ENCODE measurements around the gene RAD9A. TPM values are rescaled to one million over a fixed set of nuclear protein-coding genes. Genes with fewer than 3 reads are reported as not detected.

Gene RAD9A
- total and polyA plus RNA-seq, 2 donors (not counting 1 experiment from before 2014, with no cell fraction given), result 3.5 to 3.8 TPM

- Histone ChIP-seq H3K79me2 (ENCODE audit: control insufficient read depth, insufficient read depth, low read length) (peaks cover 4% of the 10 kb centered on the region), H3K4me2 (ENCODE audit: extremely low read depth, insufficient read depth, low read length) (peak overlapping the region; percentile 91), H2AFZ (ENCODE audit: low read length) (no peak overlapping the region), H4K20me1 (ENCODE audit: control insufficient read depth, extremely low read depth, insufficient read depth, low read length) (no peaks in the 10 kb centered on the region), H3K4me1 (ENCODE audit: control insufficient read depth, extremely low read depth, insufficient read depth, low read length) (peaks cover 39% of the 10 kb centered on the region), H3K9me3 (ENCODE audit: control insufficient read depth, insufficient read depth, low read depth, low read length) (no peaks in the 10 kb centered on the region), H3K27ac (ENCODE audit: insufficient read depth, low read length) (peak overlapping the region; percentile 99), H3K4me3 (replicated peaks in 1 of 4; ENCODE audit: control extremely low read depth in 1 of 4, insufficient read depth in 1 of 4, low read depth in 3 of 4, low read length in 4 of 4) (peak overlapping the region; percentile 52 to 93 (median 78)), H3K27me3 (ENCODE audit: control insufficient read depth, insufficient read depth, low read length) (no peaks in the 10 kb centered on the region), H3K9ac (ENCODE audit: insufficient read depth, low read length) (peak overlapping the region; percentile 95), H3K36me3 (ENCODE audit: control insufficient read depth, insufficient read depth, low read length) (peaks cover 1% of the 10 kb centered on the region)
- TF ChIP-seq CTCF (conservative IDR thresholded peaks at IDR 0.05 in 1 of 2, IDR thresholded peaks at IDR 0.05 in 1 of 2; ENCODE audit: low read depth in 1 of 2, low read length in 2 of 2) (no peak), EZH2 (IDR thresholded peaks at IDR 0.05; ENCODE audit: low read length, missing control alignments) (no peak)
- DNase-seq (ENCODE audit: low read depth in 2 of 2), result no peak
Observed at GRCh38 chr11:67352546-67353316, 39.1 kb upstream of the RAD9A start.

GRCh38 chr11:67353317-67354074 is 38.3 kb upstream of the RAD9A start, which contains the start of gene POLD4:
POLD4 (minus strand) TSS chr11:67353546; CDS start chr11:67353399, 147 bp downstream.
- H4K20me1 ChIP-seq (ENCODE audit: control insufficient read depth, extremely low read depth, insufficient read depth, low read length), result no peaks in the 10 kb centered on the region
- peak within 1 kb of the TSS; percentile 91 for H3K4me2 ChIP-seq (ENCODE audit: extremely low read depth, insufficient read depth, low read length)
- peaks cover 4% of the 10 kb centered on the region for H3K79me2 ChIP-seq (ENCODE audit: control insufficient read depth, insufficient read depth, low read length)
- DNase-seq (ENCODE audit: low read depth in 2 of 2), result peak; percentile 93 to 95
- no peaks in the 10 kb centered on the region for H3K27me3 ChIP-seq (ENCODE audit: control insufficient read depth, insufficient read depth, low read length)
- TF ChIP-seq EZH2 (IDR thresholded peaks at IDR 0.05; ENCODE audit: low read length, missing control alignments) (no peak), CTCF (conservative IDR thresholded peaks at IDR 0.05 in 1 of 2, IDR thresholded peaks at IDR 0.05 in 1 of 2; ENCODE audit: low read depth in 1 of 2, low read length in 2 of 2) (no peak)
- H2AFZ ChIP-seq (ENCODE audit: low read length), result no peak within 1 kb of the TSS
- H3K4me3 ChIP-seq (replicated peaks in 1 of 4; ENCODE audit: control extremely low read depth in 1 of 4, insufficient read depth in 1 of 4, low read depth in 3 of 4, low read length in 4 of 4), result peak within 1 kb of the TSS; percentile 52 to 93 (median 78)
- peaks cover 45% of the 10 kb centered on the region for H3K4me1 ChIP-seq (ENCODE audit: control insufficient read depth, extremely low read depth, insufficient read depth, low read length)
- H3K9ac ChIP-seq (ENCODE audit: insufficient read depth, low read length), result peak within 1 kb of the TSS; percentile 95
- H3K36me3 ChIP-seq (ENCODE audit: control insufficient read depth, insufficient read depth, low read length), result peaks cover 1% of the 10 kb centered on the region
- H3K9me3 ChIP-seq (ENCODE audit: control insufficient read depth, insufficient read depth, low read depth, low read length), result no peaks in the 10 kb centered on the region
- H3K27ac ChIP-seq (ENCODE audit: insufficient read depth, low read length), result peak within 1 kb of the TSS; percentile 99

Data from fibroblast of lung (primary cell).